ENCODE measurements around the gene PTPRF.
"Not testable (repeated sequence)": the region's sequence is repeated elsewhere in the genome, so short reads cannot be mapped to it uniquely, and the experiment has no call there.

The PTPRF gene

DNA sequence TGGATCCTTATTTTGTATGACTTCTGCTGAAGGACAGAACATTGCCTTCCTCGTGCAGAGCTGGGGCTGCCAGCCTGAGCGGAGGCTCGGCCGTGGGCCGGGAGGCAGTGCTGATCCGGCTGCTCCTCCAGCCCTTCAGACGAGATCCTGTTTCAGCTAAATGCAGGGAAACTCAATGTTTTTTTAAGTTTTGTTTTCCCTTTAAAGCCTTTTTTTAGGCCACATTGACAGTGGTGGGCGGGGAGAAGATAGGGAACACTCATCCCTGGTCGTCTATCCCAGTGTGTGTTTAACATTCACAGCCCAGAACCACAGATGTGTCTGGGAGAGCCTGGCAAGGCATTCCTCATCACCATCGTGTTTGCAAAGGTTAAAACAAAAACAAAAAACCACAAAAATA, 91.8 kb downstream of the PTPRF start:
- no peak overlapping the region for H3K9ac ChIP-seq (ENCODE audit: low read length)
- peaks cover 36% of the 10 kb centered on the region for H3K36me3 ChIP-seq (ENCODE audit: control insufficient read depth, insufficient read depth, low read length)
- no peaks in the 10 kb centered on the region for H3K27me3 ChIP-seq (ENCODE audit: control insufficient read depth, insufficient read depth, low read length)
- H3K4me1 ChIP-seq (ENCODE audit: control insufficient read depth, insufficient read depth, low read length): no peaks in the 10 kb centered on the region
- H3K4me3 ChIP-seq (ENCODE audit: low read length): no peak overlapping the region
- no peak overlapping the region for H3K27ac ChIP-seq (ENCODE audit: low read depth, low read length)

DNA sequence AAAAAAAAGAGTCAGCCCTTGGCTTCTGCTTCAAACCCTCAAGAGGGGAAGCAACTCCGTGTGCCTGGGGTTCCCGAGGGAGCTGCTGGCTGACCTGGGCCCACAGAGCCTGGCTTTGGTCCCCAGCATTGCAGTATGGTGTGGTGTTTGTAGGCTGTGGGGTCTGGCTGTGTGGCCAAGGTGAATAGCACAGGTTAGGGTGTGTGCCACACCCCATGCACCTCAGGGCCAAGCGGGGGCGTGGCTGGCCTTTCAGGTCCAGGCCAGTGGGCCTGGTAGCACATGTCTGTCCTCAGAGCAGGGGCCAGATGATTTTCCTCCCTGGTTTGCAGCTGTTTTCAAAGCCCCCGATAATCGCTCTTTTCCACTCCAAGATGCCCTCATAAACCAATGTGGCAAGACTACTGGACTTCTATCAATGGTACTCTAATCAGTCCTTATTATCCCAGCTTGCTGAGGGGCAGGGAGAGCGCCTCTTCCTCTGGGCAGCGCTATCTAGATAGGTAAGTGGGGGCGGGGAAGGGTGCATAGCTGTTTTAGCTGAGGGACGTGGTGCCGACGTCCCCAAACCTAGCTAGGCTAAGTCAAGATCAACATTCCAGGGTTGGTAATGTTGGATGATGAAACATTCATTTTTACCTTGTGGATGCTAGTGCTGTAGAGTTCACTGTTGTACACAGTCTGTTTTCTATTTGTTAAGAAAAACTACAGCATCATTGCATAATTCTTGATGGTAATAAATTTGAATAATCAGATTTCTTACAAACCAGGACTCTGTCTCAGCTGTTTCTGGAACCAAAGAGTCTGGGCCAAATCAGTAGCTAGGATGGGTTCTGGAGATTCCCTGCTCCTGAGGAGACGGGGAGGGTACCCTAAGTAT, 92.5 kb downstream of the PTPRF start:
- H3K36me3 ChIP-seq (ENCODE audit: control insufficient read depth, insufficient read depth, low read length): peaks cover 29% of the 10 kb centered on the region
- H3K27me3 ChIP-seq (ENCODE audit: control insufficient read depth, insufficient read depth, low read length): no peaks in the 10 kb centered on the region
- H3K4me3 ChIP-seq (ENCODE audit: low read length): no peak overlapping the region
- no peak overlapping the region for H3K9ac ChIP-seq (ENCODE audit: low read length)
- H3K4me1 ChIP-seq (ENCODE audit: control insufficient read depth, insufficient read depth, low read length): no peaks in the 10 kb centered on the region
- H3K27ac ChIP-seq (ENCODE audit: low read depth, low read length): no peak overlapping the region

DNA sequence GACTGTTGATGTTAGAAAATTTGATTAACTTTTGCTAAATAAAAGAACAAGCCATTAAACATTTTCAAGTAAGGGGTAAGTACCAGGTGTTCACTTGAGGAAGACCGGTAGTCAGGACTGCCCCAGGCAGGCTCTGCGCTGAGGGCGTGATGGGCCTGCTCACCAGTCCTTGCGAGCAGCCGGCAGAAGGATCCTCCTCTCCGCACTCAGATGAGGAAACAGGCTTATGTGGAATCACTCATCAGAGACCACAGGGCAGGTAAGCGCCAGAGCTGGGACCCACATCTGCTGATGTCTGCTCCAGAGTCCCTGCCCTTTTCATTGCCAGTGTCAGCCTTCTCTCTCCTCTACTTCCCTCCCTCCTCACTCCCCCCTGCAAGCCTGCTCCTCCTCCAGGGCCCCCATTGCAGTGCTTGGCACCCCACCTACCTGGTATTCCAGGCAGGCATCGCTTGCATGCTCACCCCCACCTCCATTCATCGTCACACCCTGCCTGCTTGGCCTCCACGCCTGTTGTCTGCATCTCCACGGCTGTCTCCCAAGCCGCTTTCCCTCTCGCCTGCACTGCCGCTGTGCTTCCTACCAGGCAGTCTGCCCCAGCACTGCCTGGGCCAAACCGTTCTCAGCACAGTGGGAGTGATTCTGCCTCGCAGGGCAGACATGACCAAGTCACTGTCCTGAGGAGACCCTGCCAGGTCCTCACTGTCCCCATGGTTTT, 94.5 kb downstream of the PTPRF start:
- H3K4me3 ChIP-seq (ENCODE audit: low read length): no peak overlapping the region
- H3K27ac ChIP-seq (ENCODE audit: low read depth, low read length): no peak overlapping the region
- no peaks in the 10 kb centered on the region for H3K4me1 ChIP-seq (ENCODE audit: control insufficient read depth, insufficient read depth, low read length)
- H3K9ac ChIP-seq (ENCODE audit: low read length): no peak overlapping the region
- H3K36me3 ChIP-seq (ENCODE audit: control insufficient read depth, insufficient read depth, low read length): peaks cover 19% of the 10 kb centered on the region
- no peaks in the 10 kb centered on the region for H3K27me3 ChIP-seq (ENCODE audit: control insufficient read depth, insufficient read depth, low read length)

DNA sequence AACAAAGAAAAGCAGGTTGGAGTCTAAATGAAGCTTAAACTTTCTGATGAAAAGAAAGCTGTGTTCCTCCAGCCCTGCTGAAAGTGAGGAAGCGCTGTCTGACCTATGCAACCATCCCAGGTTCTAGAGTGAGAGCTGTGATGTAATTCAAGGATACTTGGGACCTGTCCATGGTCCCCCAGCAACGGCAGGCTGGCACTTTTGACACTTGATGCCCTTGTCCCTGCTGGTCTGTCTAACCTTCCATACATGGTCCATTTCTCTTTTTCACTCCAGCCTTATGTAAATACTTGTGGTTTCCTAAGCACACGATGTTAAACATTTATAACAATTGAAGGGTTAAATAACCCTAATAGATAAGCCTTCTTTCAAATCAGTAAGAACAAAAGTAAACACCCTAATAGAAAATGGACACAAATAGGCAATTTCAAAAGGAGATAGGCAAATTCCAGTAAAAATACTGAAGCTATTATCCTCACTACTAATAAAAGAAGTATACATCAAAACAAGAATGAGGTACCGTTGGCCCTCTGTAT, 101.5 kb downstream of the PTPRF start:
- Histone ChIP-seq H3K4me1 (ENCODE audit: control insufficient read depth, insufficient read depth, low read length) (no peaks in the 10 kb centered on the region), H3K27ac (ENCODE audit: low read depth, low read length) (no peak overlapping the region), H3K4me3 (ENCODE audit: low read length) (no peak overlapping the region), H3K27me3 (ENCODE audit: control insufficient read depth, insufficient read depth, low read length) (no peaks in the 10 kb centered on the region), H3K9ac (ENCODE audit: low read length) (no peak overlapping the region), H3K36me3 (ENCODE audit: control insufficient read depth, insufficient read depth, low read length) (no peaks in the 10 kb centered on the region)

DNA sequence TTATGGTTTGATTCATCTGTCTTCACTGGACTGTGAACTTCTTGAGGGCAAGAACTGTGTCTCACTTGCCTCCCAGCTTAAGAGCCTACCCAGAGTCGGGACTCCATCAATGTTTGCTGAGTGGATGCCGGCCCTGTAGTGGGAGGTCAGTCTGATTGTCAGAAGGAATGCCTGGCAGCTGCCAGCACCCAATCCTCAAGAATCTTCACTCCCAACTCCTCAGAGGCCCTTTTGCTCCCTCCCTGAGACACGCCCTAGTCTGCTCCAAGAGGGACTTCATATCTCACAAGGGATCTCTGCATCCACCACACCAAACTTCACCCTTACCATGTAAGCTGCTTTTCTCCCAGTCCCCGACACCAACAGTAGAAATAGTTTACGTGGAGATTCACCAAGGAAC, 104.0 kb downstream of the PTPRF start:
- H3K4me1 ChIP-seq (ENCODE audit: control insufficient read depth, insufficient read depth, low read length): no peaks in the 10 kb centered on the region
- H3K4me3 ChIP-seq (ENCODE audit: low read length): no peak overlapping the region
- no peak overlapping the region for H3K27ac ChIP-seq (ENCODE audit: low read depth, low read length)
- H3K36me3 ChIP-seq (ENCODE audit: control insufficient read depth, insufficient read depth, low read length): no peaks in the 10 kb centered on the region
- H3K9ac ChIP-seq (ENCODE audit: low read length): no peak overlapping the region
- H3K27me3 ChIP-seq (ENCODE audit: control insufficient read depth, insufficient read depth, low read length): no peaks in the 10 kb centered on the region

DNA sequence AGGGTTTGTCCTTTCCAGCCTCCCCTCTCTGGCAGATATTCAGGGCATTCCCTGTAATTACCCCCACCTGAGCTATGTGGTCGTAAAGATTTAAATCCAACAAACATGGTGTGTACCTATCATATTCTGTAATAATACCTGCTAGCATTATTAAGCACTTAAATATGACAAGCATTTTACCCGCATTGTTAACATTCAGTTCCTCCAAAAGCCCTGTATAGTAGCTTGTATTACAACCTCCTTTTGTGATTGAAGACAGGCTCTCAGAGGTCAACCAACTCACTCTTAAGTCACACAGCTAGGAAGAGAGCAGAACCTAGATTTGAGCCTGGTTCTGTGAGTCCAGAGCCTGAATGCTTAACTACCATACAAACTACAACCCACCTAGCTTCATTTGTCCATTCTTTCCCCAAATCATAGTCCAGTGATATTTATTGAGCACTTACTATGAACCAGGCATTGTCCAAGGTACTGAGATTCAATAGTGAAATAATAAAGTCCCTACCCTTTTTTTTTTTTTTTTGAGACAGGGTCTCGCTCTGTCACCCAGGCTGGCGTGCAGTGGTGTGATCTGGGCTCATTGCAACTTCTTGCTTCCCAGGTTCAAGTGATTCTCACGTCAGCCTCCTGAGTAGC, 105.4 kb downstream of the PTPRF start:
- no peaks in the 10 kb centered on the region for H3K4me1 ChIP-seq (ENCODE audit: control insufficient read depth, insufficient read depth, low read length)
- no peak overlapping the region for H3K9ac ChIP-seq (ENCODE audit: low read length)
- H3K4me3 ChIP-seq (ENCODE audit: low read length): no peak overlapping the region
- H3K27ac ChIP-seq (ENCODE audit: low read depth, low read length): no peak overlapping the region
- H3K36me3 ChIP-seq (ENCODE audit: control insufficient read depth, insufficient read depth, low read length): no peaks in the 10 kb centered on the region
- no peaks in the 10 kb centered on the region for H3K27me3 ChIP-seq (ENCODE audit: control insufficient read depth, insufficient read depth, low read length)

DNA sequence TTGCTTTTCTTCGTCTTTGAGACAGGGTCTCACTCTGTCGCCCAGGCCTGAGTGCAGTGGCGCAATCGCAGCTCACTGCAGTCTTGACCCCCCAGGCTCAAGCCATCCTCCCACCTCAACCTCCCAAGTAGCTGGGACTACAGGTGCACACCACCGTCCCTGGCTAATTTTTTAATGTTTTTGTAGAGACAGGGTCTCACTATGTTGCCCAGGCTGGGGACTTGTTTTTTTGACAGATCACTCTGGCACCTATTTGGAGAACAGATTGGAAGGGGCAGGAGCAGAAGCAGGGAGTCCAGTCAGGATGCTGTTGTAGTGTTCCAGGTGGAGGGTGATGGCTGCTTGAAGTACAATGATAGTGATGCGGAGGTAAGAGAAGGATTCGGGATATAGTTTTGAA, 106.6 kb downstream of the PTPRF start:
- H3K9ac ChIP-seq (ENCODE audit: low read length): no peak overlapping the region
- H3K4me3 ChIP-seq (ENCODE audit: low read length): no peak overlapping the region
- no peaks in the 10 kb centered on the region for H3K27me3 ChIP-seq (ENCODE audit: control insufficient read depth, insufficient read depth, low read length)
- H3K4me1 ChIP-seq (ENCODE audit: control insufficient read depth, insufficient read depth, low read length): no peaks in the 10 kb centered on the region
- H3K27ac ChIP-seq (ENCODE audit: low read depth, low read length): no peak overlapping the region
- H3K36me3 ChIP-seq (ENCODE audit: control insufficient read depth, insufficient read depth, low read length): no peaks in the 10 kb centered on the region

DNA sequence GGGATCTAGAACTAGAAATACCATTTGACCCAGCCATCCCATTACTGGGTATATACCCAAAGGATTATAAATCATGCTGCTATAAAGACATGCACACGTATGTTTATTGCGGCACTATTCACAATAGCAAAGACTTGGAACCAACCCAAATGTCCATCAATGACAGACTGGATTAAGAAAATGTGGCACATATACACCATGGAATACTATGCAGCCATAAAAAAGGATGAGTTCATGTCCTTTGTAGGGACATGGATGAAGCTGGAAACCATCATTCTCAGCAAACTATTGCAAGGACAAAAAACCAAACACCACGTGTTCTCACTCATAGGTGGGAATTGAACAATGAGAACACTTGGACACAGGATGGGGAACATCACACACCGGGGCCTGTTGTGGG, 107.7 kb downstream of the PTPRF start:
- H3K36me3 ChIP-seq (ENCODE audit: control insufficient read depth, insufficient read depth, low read length); H3K4me3 ChIP-seq (ENCODE audit: low read length); H3K4me1 ChIP-seq (ENCODE audit: control insufficient read depth, insufficient read depth, low read length); H3K27ac ChIP-seq (ENCODE audit: low read depth, low read length); H3K27me3 ChIP-seq (ENCODE audit: control insufficient read depth, insufficient read depth, low read length); H3K9ac ChIP-seq (ENCODE audit: low read length): not testable (repeated sequence)

DNA sequence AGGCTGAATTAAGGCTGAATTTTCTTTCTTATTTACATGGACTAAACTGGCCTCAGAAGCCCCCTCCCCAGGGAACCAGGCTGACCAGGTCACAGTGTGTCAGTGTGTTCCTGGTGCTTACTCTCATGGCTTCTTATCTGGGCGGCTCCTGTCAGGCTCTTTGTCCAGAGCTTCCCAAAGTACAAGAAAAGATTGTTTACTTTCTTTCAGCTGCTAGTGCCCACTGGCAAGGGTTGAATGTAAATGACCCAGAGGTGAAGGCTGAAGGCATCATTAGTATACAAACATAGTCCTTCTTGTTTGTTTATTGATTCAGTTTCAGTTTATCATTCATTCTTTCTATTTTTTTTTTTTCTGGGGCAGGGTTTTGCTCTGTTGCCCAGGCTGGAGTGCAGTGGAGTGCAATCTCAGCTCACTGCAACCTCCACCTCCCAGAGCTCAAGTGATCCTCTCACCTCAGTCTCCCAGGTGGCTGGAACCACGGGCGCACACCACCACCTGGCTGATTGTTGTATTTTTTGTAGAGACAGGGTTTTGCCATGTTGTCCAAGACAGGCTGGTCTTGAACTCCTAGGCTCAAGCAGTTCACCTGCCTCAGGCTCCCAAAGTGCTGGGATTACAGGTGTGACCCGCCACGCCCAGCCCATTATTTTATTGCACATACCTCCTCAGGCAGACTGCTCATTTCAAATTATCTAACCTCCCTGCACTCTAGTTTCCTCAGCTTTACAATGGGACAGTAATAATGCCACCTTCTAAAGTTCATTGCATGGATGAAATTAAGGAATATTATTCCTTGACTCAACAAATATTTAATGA, 109.5 kb downstream of the PTPRF start:
- no peak overlapping the region for H3K4me3 ChIP-seq (ENCODE audit: low read length)
- no peak overlapping the region for H3K27ac ChIP-seq (ENCODE audit: low read depth, low read length)
- H3K36me3 ChIP-seq (ENCODE audit: control insufficient read depth, insufficient read depth, low read length): no peaks in the 10 kb centered on the region
- no peaks in the 10 kb centered on the region for H3K27me3 ChIP-seq (ENCODE audit: control insufficient read depth, insufficient read depth, low read length)
- no peak overlapping the region for H3K9ac ChIP-seq (ENCODE audit: low read length)
- no peaks in the 10 kb centered on the region for H3K4me1 ChIP-seq (ENCODE audit: control insufficient read depth, insufficient read depth, low read length)

DNA sequence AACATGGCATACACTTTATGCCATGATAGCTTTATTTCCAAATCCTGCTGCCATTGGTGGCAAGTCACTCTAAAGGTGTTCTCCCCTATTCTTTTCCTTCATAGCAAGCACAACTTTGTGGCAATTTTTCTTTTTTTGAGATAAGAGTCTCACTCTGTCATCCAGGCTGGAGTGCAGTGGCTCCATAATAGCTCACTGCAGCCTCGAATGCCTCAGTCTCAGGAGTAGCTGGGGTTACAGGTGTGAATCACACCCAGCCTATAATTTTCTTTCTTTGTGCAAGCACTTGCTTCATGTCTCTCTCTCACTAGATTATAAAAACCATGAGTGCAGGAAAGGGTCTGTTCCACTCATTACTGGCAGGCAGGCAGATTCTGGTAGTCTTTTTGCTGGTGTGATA, 113.9 kb downstream of the PTPRF start:
- H3K36me3 ChIP-seq (ENCODE audit: control insufficient read depth, insufficient read depth, low read length): no peaks in the 10 kb centered on the region
- H3K27me3 ChIP-seq (ENCODE audit: control insufficient read depth, insufficient read depth, low read length): no peaks in the 10 kb centered on the region
- no peak overlapping the region for H3K27ac ChIP-seq (ENCODE audit: low read depth, low read length)
- H3K9ac ChIP-seq (ENCODE audit: low read length): no peak overlapping the region
- H3K4me3 ChIP-seq (ENCODE audit: low read length): no peak overlapping the region
- H3K4me1 ChIP-seq (ENCODE audit: control insufficient read depth, insufficient read depth, low read length): peaks cover 3% of the 10 kb centered on the region

DNA sequence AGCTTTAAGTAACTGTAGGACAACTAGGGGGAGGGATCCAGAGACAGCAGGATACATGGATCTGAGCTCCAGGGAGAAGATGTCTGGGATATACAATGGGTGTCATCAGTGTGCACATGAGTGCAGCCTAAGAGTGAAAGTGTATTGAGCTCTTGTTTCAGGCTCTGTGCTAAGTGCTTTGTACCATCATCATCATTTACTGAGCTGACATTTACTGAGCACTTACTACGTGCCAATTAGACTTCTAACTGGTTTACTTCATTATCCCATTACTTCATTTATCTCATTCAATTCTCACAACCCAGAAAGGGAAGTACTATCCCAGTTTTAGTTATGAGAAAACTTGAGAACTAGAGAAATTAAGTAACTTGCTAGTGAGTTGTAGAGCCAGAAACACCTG, 114.8 kb downstream of the PTPRF start:
- H3K4me3 ChIP-seq (ENCODE audit: low read length): no peak overlapping the region
- no peak overlapping the region for H3K9ac ChIP-seq (ENCODE audit: low read length)
- no peaks in the 10 kb centered on the region for H3K27me3 ChIP-seq (ENCODE audit: control insufficient read depth, insufficient read depth, low read length)
- no peaks in the 10 kb centered on the region for H3K36me3 ChIP-seq (ENCODE audit: control insufficient read depth, insufficient read depth, low read length)
- no peak overlapping the region for H3K27ac ChIP-seq (ENCODE audit: low read depth, low read length)
- peaks cover 3% of the 10 kb centered on the region for H3K4me1 ChIP-seq (ENCODE audit: control insufficient read depth, insufficient read depth, low read length)

DNA sequence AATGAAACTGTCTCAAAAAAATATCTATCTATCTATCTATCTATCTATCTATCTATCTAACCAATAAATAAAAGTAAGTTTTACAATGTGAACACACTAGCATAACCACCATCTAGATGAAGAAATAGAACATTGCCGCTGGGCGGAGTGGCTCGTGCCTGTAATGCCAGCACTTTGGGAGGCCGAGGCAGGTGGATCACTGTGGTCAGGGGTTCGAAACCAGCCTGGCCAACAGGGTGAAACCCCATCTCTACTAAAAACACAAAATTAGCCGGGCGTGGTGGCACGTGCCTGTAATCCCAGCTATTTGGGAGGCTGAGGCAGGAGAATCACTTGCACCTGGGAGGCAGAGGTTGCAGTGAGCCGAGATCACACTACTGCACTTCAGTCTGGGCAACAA, 116.6 kb downstream of the PTPRF start:
- H3K27me3 ChIP-seq (ENCODE audit: control insufficient read depth, insufficient read depth, low read length): not testable (repeated sequence)

More for the DNA sequence above, 116.6 kb downstream of the PTPRF start:
- not testable (repeated sequence) for H3K36me3 ChIP-seq (ENCODE audit: control insufficient read depth, insufficient read depth, low read length); H3K9ac ChIP-seq (ENCODE audit: low read length); H3K4me3 ChIP-seq (ENCODE audit: low read length); H3K27ac ChIP-seq (ENCODE audit: low read depth, low read length)
- peaks cover 11% of the 10 kb centered on the region for H3K4me1 ChIP-seq (ENCODE audit: control insufficient read depth, insufficient read depth, low read length)
